HCT116 (cell line): Measurements from ENCODE around the gene C15orf39.

ENCODE experiments used
- CTCF ChIP-seq, 3 experiments: fragments of 200-600 bp in 1 of 3; sonication (generic) in 1 of 3; IDR thresholded peaks in 2 of 3; conservative IDR thresholded peaks in 1 of 3; 2 replicates each; pipeline ENCODE4 v1.5.1; 2012 to 2017; ENCODE audit warnings: low read depth in 2 of 3, low read length in 2 of 3, antibody characterized with exemption in 1 of 3, borderline replicate concordance in 1 of 3, control low read depth in 1 of 3, mild to moderate bottlenecking in 1 of 3, mixed read lengths in 1 of 3, mixed run types in 1 of 3, moderate library complexity in 1 of 3; ENCODE audit not compliant: insufficient read depth in 1 of 3
- EZH2 ChIP-seq: fragments of 200-600 bp; sonication (generic); IDR thresholded peaks from 2 replicates; pipeline ENCODE4 v1.6.1; 2017; ENCODE audit warnings: antibody characterized with exemption, mixed run types
- JUND ChIP-seq: IDR thresholded peaks from 2 replicates; pipeline ENCODE4 v1.6.1; 2012
- POLR2A ChIP-seq: IDR thresholded peaks from 2 replicates; pipeline ENCODE4 v1.7.0; 2011; ENCODE audit warnings: borderline replicate concordance; ENCODE audit not compliant: insufficient read depth, insufficient read length; ENCODE audit errors: extremely low read depth
- POLR2AphosphoS5 ChIP-seq: IDR thresholded peaks from 2 replicates; pipeline ENCODE4 v1.6.1; 2011; ENCODE audit warnings: mild to moderate bottlenecking, low read depth, low read length, moderate library complexity
- SP1 ChIP-seq: IDR thresholded peaks from 2 replicates; pipeline ENCODE4 v1.6.1; 2012; ENCODE audit warnings: low read depth
- ZNF274 ChIP-seq: fragments of 200-500 bp; sonication (Bioruptor generic); IDR thresholded peaks from 2 replicates; pipeline ENCODE4 v1.6.1; 2014; ENCODE audit warnings: mild to moderate bottlenecking, low read depth, low read length, inconsistent platforms

DNA sequence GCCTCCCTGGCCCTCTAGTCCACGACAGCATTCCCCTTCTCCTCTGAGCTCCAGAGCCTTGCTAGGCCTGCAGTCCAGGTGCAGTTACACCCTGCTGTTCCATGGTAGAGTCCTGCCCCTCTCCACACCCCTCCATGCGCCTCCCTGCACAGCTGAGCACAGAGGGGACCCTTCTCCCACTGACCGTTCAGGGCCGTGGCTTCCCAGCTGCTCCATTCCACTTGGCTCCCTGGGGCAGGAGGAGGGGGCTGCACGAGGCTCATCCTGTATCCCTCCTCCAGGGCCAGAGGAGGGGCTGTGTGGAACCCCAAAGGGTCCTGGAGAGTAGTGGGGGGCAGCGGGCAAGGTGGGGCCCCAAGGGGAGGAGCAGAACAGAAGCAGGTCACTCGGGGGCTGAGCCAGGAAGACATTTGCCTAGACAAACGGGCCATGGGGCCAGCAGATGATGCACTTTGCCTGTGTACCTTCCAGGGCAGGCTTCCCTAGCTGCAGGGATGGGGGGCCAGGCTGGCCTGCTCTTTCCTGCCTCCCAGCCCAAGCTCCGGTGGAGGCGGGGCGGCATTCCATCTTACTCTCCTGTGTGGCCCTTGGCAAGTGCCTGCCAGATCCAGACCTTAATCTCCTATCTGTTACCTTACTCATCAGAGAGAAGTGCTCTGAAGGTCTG lies 35.8 kb downstream of the C15orf39 start:
- TF ChIP-seq CTCF (IDR thresholded peaks at IDR 0.05 in 2 of 3, conservative IDR thresholded peaks at IDR 0.05 in 1 of 3; ENCODE audit: borderline replicate concordance in 1 of 3, insufficient read depth in 1 of 3, low read depth in 2 of 3, low read length in 2 of 3) = no peak
- no peak for TF ChIP-seq POLR2A
- no peak for TF ChIP-seq EZH2
- no peak for TF ChIP-seq POLR2AphosphoS5
- TF ChIP-seq JUND = no peak
- no peak for TF ChIP-seq SP1
- no peak for TF ChIP-seq ZNF274
